Epidermal melanocyte (primary cell): ENCODE results near the gene STX4.

Experiments used
- DNase-seq: peaks from one replicate; pipeline ENCODE4 v3.0.0; 2011; ENCODE audit warnings: low spot score; ENCODE audit not compliant: insufficient read length

STX4 gene, protein sequence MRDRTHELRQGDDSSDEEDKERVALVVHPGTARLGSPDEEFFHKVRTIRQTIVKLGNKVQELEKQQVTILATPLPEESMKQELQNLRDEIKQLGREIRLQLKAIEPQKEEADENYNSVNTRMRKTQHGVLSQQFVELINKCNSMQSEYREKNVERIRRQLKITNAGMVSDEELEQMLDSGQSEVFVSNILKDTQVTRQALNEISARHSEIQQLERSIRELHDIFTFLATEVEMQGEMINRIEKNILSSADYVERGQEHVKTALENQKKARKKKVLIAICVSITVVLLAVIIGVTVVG

DNA sequence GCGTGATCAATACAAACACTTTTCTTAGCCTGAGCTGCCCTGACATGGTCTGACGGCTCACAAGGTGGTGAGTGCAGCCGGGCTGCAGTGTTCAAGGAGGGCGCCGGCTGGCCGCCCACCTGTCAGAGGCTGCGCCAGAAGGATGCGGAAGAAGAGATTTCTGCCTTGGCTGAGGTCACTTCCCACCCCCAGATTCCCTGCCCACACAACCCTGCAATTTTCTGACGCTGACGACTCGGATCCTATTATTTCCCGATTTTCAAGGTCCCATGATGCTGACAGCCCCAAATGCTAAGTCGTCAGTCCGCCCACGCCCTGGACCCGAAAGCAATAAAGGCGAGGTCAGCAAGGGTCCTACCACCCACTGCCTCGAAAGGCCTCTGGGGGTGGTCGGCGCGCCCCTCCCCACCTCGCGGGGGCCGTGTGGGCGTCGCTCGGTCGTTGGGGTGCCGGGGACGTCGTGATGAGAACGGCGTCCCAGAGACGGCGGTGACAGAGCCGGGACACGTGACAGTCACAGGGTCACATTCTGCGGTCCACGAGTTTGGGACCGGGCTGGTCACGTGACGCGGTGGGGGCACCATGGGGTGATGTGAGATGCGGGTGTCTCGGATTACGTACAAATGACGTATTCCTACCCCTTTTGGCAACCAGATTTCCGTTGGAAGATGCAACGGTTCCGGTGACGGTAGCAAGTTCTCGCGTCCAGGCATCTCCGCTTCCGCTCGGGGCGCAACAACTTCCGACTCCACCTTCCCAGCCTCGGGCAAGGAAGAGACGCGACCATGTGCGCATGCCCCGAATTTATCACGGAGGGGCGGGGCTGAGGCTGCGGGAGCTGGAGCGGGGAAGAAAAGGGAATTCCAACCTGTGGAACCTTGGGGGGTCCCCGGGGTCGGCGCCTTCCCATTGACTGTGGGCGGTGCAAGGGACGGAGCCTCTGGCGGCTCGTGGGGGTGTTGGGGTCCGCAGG is at the start of gene STX4:
TSS of gene STX4 (plus strand) at position 823 of the 973 bp plus-strand sequence. CDS start 248 bp downstream, outside the sequence.
- DNase-seq: peak; percentile 88

DNA sequence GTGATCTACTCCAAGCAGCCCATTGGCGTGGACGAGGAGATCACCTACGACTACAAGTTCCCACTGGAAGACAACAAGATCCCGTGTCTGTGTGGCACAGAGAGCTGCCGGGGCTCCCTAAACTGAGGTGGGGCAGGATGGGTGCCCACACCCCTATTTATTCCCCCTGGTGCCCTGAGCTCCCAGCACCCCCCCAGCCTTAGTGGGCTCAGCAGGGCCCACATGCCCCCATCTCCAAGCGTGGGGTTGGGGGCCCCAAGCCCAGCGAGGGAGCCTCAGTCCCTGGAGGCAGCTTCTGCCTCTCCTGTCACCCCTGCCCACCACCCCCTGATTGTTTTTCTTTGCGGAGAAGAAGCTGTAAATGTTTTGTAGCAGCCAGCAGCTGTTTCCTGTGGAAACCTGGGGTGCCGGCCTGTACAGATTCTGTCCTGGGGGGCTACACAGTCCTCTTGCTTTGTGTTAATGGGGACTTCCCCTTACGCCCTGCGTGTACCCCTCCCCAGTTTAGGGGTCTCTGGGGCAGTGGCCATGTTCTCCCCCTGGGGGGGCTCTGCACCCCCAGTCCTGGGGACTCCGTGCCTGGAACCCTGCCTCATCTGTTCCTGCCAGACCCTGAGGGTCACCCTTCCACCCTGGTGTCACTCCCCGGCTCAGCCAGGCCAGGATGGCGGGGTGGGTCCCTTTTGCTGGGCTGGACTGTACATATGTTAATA is 49.3 kb upstream of the STX4 start:
- no peak for DNase-seq

DNA sequence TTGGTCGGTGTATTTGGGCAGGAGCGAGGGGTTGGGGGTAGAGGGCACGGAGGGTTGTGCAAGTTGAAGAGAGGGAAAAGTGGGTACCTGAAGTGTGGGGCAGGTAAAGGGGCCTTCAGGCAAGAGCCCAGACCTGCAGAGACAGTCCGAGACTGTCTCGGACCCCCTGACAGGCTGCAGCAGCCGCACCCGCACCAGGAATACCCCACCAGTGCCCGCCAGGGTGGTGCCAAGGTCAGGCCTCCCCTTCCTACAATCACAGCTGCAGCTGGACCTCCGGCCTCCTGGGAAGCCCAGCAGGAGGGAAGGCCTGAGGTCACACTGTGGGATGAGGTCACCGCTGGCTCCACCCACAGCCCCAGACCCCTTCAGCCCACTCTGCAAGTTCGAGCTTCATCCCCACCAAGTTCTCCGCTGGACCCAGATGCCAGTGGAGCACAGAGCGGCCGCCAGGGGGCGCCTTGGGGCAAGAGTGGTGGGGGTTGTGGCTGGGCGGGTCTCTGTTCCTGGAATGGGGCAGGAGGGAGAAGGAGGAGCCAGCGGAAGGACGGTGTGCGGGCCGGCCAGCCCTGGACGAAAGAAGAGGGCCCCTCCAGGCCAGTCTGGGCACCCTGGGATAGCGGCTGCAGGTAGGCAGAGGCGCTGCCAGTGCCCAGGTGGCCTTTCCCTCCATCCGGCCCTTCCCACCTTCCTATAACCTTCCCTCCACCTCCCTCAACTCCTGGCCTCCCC is 48.5 kb upstream of the STX4 start, which contains the start of gene HSD3B7:
TSS of gene HSD3B7 (plus strand) at position 539 of the 732 bp plus-strand sequence. CDS start 452 bp downstream, outside the sequence.
- DNase-seq: peak; percentile 99

DNA sequence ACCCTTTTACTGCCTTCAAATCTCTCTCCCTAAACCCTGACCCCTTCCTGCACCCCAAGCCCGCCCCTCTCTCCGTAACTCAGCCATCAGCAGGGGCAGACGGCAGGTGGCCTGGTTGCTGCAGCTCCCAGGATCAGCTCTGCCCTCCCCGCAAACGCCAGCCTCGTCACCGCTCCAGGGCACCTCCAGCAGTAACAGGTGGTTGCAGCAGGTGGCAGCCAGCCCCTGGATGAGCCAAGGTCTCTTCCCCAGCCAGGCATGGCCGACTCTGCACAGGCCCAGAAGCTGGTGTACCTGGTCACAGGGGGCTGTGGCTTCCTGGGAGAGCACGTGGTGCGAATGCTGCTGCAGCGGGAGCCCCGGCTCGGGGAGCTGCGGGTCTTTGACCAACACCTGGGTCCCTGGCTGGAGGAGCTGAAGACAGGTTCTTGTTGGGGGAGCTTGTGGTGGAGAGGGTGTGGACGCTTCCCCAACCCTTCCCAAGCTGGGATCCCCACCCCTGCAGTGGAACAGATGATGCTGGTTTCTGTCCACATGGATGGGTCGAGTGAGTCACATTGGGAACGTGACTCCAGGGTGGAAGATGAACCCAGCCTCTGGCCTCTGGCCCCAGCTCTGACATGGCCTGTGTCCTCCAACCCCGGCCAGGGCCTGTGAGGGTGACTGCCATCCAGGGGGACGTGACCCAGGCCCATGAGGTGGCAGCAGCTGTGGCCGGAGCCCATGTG is 47.8 kb upstream of the STX4 start:
- DNase-seq: no peak

DNA sequence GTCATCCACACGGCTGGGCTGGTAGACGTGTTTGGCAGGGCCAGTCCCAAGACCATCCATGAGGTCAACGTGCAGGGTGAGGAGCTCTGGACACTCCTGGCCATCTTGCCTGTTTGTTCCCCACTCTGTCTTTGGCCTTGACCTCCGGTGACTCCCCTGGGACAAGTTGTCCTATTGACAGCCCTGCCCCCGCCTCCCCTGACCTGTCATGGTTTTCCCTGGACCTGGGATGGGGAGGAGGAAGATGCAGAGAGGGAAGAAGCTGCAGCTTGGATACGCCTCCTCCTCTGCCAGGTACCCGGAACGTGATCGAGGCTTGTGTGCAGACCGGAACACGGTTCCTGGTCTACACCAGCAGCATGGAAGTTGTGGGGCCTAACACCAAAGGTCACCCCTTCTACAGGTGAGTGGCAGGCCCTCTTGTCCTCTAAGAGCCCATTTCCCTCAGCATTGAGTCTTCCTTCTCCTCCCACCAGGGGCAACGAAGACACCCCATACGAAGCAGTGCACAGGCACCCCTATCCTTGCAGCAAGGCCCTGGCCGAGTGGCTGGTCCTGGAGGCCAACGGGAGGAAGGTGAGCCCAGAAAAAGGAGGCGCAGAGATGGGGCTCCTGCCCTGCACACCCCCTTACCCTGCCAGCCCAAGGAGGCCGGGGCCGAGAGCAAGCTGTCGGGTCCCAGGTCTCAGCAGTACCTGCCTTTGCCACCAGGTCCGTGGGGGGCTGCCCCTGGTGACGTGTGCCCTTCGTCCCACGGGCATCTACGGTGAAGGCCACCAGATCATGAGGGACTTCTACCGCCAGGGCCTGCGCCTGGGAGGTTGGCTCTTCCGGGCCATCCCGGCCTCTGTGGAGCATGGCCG is 47.0 kb upstream of the STX4 start:
- no peak for DNase-seq

DNA sequence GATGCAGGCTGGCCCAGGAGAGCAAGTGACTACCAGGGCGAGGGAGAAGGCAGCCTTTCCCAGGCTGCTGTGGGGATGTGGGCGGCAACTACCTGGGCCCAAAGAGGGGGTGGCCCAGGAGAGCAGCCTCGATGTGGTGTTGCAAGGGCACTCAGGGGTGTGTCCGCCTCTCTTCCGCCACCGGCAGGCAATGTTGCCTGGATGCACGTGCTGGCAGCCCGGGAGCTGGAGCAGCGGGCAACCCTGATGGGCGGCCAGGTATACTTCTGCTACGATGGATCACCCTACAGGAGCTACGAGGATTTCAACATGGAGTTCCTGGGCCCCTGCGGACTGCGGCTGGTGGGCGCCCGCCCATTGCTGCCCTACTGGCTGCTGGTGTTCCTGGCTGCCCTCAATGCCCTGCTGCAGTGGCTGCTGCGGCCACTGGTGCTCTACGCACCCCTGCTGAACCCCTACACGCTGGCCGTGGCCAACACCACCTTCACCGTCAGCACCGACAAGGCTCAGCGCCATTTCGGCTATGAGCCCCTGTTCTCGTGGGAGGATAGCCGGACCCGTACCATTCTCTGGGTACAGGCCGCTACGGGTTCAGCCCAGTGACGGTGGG is 45.7 kb upstream of the STX4 start:
- DNase-seq: no peak

DNA sequence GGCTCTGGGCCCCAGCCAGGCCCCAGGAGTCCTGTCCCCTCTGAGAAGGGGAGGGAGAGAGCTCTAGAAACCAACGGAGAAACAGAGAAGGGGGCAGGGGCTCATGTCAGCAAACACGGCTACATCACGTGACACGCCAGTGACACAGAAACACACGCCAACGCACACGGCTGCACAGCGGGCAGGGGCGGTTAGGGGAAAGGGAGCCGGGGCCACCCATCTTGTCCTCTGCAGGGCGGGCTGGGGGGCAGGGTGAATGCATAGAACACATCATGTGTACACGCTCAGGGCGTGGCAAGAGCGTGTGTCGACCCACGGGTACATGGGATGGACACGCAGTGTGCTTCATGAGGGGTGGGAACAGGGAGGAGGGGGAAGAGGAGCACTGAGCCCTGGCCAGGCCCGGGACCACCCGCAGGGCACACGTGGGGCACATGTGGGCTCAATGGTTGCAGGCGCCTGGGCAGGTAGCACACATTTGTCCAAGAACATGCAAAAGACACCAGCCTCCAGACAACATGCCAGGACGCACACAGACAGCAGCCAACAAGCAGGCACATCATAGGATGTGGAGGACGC is 43.8 kb upstream of the STX4 start:
- DNase-seq: no peak

DNA sequence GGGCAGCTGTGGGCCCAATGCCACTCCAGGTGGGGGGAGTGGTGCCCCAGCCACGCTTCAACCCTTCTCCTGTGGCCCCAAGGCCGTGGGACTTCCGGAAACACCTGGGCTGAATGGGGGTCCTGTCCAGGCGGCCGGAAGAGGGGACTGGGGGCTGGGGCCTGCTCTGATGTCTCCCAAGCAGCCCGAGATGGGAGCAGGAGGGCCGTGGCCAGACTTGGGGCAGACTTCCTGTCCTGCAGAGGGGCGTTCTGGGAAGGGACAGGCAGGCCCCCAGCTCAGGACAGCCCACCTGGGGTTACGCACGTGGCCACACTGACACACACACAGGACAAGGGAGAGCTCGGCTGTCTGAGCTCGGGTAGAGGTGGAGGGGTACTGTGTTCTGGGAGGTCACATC is 43.3 kb upstream of the STX4 start:
- no peak for DNase-seq

DNA sequence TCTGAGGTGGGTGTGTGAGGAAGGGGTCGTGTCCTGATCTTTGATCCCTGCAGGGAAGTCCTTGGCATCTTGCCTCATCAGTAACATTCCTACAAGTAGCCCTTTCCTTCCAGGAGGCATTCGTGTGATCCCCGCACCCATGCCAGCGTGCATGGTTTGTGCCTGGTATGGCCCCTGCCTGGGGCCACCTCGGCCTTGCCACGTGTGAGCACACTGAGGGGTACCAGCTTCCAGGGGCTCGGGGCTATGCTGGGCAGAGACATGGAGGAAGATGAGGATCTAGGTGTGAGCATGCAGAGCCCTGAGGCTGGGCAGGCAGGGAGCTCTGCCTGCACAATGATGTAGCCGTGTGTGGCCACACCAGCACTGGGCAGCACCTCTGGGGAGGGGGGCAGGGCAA is 42.3 kb upstream of the STX4 start:
- DNase-seq: no peak

DNA sequence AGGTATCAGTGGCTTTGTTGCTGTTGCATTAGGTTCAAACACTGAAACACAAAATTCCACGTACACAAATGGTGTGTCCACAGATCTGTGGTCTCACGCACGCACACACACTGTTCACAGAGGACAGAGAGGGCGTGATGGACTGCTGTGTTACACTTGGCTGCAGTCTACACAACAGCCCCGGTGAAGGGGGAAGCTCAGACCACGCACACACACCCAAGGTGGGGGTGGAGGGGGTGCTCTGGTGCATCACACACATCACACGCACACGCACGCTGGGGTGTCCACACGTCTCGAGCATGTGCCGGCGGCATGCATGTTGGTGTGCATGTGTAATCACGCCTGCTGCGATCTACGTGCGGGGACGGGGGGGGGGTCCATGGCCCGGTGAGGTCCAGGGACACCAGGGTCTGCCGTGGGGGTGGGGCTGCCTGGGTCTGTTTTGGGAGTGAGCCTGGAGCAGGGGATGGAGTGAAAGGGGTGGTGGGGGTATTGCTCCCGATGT is 41.0 kb upstream of the STX4 start:
- no peak for DNase-seq

DNA sequence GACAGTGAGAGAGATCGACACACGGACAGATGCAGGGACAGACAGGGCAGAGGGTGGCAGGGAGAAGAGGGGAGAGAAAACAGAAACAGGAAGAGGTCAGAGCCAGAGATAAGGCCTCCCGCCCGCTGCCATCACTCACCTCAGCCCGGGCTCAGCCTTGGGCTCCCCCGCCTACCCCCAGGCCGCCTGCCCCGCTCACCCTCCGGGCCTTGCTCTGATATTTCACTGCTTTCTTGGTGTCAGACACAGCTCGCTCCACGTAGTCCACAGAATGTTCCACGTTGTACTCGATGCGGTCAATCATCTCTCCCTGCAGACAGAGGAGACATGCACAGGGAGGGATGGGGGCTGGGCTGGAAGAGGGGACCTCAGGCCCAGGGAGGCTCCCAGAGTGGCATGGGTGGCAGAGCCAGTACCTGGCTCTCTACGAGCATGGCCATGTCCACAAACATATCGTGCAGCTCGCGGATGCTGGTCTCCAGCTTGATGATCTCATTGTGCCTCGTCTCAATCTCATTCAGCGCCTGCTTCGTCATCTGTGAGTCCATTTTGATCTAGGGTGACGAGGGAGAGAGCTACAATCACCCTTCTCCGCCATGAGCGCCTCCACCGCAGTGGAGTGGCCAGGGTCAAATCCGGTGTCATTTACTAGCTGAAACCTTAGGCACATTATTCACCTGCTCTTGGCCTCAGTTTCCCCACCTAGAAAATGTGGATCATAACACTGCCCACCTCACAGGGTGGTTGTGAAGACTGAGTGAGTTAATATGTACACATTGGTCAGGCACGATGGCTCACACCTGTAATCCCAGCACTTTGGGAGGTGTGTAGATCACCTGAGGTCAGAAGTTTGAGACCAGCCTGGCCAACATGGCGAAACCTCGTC is 40.2 kb upstream of the STX4 start:
- no peak for DNase-seq

DNA sequence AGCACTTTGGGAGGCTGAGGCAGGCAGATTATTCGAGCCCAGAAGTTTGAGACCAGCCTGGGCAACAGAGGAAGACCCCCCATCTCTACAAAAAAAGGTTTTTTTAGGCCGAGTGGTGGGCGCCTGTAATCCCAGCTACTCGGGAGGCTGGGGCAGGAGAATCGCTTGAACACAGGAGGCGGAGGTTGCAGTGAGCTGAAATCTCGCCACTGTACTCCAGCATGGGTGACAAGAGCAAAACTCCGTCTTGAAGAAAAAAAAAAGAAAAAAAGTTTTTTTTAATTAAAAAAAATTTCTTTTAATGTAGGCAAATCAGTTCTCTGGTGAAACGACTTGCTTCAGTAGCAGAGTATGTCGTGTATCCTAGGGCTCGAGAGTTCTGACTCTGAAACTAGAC is 37.4 kb upstream of the STX4 start:
- DNase-seq: no peak

DNA sequence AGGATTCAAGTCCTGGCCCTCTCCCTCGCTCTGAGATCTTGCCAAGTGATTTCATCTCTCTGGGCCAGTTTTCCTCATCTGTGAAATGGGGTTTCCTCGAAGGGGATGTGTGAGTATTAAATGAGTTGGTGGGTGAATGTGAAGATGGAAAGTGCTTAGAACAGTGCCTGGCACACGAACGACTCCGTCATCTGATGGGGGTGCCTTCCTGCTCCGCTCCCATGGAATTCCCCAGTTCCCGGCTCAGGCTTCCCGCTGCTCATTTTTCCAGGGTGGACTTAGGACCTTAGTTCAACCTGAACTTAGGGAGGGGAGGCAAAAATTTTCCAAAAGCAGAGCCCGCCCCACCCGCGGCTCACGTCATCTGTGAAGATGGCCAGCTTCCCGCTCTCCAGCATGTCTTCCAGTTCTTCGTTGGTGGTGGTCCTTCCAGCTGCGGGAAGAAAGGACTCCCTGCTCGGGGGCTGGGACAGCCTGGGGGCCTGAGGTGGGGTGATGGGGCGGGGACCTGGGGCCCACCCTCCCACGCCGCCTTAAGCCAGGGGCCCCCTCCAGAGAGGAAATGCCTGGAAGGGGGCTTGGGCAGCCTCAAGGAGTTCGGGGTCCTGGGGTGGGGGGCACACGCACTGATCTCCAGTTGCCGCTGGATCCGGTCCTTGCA is 36.9 kb upstream of the STX4 start:
- DNase-seq: no peak

DNA sequence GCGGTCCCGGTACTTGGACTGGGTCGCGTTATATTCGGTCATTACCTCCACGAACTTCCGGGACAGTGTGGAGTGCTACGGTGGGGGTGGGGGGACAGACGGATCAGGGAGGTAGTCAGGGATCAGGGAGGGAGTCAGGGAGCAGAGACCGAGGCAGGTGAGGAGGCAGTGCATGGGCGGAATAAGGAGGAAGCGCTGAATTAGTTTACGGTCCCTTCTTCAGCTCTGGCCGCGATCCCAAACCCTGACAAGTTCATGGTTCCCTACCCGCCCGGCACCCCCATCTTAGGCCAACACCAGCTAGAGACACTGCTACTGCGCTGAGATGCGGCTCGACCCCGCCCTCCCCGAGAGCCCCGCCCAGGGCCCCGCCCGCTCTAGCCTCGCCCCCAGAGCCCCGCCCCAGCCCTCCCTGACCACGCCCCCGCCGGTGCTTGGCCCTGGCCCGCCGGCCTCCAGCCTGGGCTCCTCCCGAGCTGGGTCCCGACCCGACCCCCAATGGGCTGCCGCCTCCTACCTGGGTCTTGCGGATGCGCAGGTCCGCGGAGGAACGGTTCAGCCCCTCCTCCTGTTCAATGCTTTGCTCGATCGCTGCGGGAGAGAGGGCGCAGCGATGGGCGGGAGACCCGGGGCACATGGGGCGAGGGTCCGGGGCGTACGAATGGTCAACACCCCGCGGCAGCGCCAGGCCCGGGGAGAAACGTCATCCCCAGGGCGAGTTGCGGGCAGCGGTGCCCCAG is 36.2 kb upstream of the STX4 start:
- DNase-seq: peak; percentile 94

DNA sequence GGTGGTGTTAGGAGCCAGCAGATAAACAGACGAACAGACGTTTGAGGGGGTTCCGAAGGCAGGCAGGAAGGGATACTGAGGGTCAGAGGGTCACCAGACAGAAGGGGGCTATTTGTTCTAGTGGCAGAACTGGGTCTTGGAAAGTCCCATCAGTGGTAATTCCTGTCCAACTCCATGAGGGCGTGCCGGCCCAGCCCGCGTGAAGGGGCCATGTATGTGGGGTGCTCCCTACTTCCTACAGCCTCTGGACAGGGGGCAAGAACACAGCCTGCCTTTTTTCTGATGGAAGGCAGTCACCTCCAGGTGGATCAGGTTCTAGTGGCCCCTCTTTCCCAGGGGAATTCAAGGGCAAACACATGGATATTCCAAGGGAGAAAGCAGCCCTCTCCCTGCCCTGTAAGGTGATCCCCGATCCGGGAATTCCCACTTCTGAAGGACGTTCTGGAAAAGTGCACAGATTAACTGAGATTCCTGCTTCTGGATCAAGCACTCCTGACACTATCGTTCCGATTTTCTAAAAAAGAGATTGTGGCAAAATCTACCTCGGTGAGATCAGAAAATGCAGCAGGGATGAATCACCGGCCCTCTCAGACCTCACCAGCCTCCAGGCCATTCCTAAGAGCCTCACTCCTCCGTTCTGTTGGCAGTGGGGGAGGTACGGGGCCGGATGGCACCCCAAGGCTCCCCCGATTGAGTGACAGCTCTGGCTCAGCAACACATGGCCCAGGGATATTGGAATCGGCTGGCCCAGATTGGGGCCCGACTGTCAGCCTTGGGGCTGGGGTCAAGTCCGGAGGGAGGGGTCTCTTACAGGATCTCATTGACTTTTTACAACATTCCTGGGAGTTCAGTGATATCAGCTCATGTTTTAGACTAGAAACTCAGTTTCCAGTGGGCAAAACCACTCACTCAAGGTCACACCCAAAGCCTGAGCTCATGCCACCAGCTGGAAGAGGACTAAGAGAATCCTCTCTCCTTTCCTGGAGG is 35.3 kb upstream of the STX4 start:
- peak; percentile 67 for DNase-seq
